Karpas-422 (cell line): ENCODE data around the gene FER1L5. TPM values are rescaled to one million over a fixed set of nuclear protein-coding genes. Genes with fewer than 3 reads are reported as not detected.

Source experiments
- DNase-seq: peaks from one replicate; pipeline ENCODE4 v3.0.0-alpha.2; 2015
- H2AFZ ChIP-seq: fragments of 200-600 bp; sonication (generic); 2 replicates; pipeline ENCODE4 v1.6.1; 2014; ENCODE audit warnings: antibody characterized with exemption, low read length, mixed read lengths
- H3K27ac ChIP-seq: fragments of 200-600 bp; sonication (generic); 2 replicates; pipeline ENCODE4 v1.5.1; 2014; ENCODE audit warnings: mild to moderate bottlenecking, low read length, moderate library complexity
- H3K27me3 ChIP-seq: fragments of 200-600 bp; sonication (generic); 2 replicates; pipeline ENCODE4 v1.6.1; 2014; ENCODE audit warnings: low read length, mixed read lengths
- H3K36me3 ChIP-seq: fragments of 200-600 bp; sonication (generic); 2 replicates; pipeline ENCODE4 v1.6.1; 2014; ENCODE audit warnings: low read length, mixed read lengths; ENCODE audit not compliant: insufficient read depth
- H3K4me1 ChIP-seq: fragments of 200-600 bp; sonication (generic); 2 replicates; pipeline ENCODE4 v1.6.1; 2014; ENCODE audit warnings: mild to moderate bottlenecking, low read length, mixed read lengths
- H3K4me2 ChIP-seq: fragments of 200-600 bp; sonication (generic); 2 replicates; pipeline ENCODE4 v1.6.1; 2014; ENCODE audit warnings: low read length, low read depth, mild to moderate bottlenecking; ENCODE audit not compliant: poor library complexity, severe bottlenecking
- H3K4me3 ChIP-seq: fragments of 200-600 bp; sonication (generic); 2 replicates; pipeline ENCODE4 v1.5.1; 2014; ENCODE audit warnings: mild to moderate bottlenecking, antibody characterized with exemption, low read length, mixed read lengths
- H3K79me2 ChIP-seq: fragments of 200-600 bp; sonication (generic); 2 replicates; pipeline ENCODE4 v1.6.1; 2014; ENCODE audit warnings: mild to moderate bottlenecking, low read length, mixed read lengths
- H3K9ac ChIP-seq: fragments of 200-600 bp; sonication (generic); 2 replicates; pipeline ENCODE4 v1.6.0; 2014; ENCODE audit warnings: low read length
- H3K9me2 ChIP-seq: fragments of 200-600 bp; sonication (generic), shearing (Covaris generic); replicated peaks from 2 replicates; pipeline ENCODE4 v1.6.0; 2014; ENCODE audit warnings: mild to moderate bottlenecking, low read length, moderate library complexity; ENCODE audit not compliant: insufficient read depth
- H3K9me3 ChIP-seq: fragments of 300-700, 200-600 bp; sonication (generic); 2 replicates; pipeline ENCODE4 v1.6.1; 2014; ENCODE audit warnings: low read length, mixed read lengths
- H4K20me1 ChIP-seq: fragments of 200-600 bp; sonication (generic); 2 replicates; pipeline ENCODE4 v1.6.1; 2014; ENCODE audit warnings: mild to moderate bottlenecking, antibody characterized with exemption, low read length, low read depth; ENCODE audit not compliant: insufficient read depth
- total RNA-seq: library from RNA; depleted of rRNA; stranded (reverse); fragments of >200 nt; shearing (Covaris generic); gene quantifications from 2 replicates; pipeline ENCODE4 v1.2.3, GENCODE V29; 2014; ENCODE audit warnings: low replicate concordance

Gene FER1L5
- total RNA-seq, 1 experiment from 2014 or later = not detected

DNA sequence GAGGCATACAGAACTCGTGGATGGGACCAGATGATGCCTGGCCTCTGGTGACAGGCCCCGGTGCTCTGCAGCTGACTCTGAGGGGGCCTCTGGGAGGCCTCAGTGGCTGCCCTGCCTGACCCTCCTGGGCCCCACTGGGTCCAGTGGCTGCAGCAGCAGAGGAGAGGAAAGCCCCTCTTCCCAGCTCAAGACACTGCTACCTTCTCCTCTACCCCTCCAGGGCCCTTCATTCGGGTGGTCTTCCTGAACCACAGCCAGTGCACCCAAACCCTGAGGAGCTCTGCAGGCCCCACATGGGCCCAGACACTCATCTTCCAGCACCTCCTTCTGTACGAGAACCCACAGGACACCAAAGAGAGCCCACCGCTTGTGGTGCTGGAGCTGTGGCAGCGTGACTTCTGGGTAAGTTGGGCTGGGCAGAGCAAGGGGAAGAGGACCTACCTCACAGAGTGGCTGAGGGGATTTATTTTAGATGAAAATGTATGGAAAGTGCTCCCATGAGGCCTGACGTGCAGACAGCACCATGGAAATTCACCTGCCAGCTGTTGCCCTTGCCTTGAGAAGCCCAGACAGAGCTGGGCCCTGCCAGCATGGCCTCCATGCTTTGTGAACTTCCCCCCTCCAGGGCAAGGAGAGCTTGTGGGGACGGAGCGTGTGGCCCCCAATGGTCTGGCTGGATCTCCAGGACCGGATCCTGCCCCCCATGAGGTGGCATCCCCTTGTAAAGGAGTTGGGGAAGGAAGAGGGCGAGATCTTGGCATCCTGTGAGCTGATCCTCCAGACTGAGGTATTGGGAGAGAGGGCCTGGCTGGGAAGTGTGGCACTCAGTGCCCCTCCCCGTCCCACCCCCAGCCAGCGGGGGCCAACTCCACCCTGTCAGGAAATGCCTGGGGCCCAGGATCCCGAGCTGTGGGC, 51.0 kb downstream of the FER1L5 start:
- Histone ChIP-seq H3K9me3 (no peaks in the 10 kb centered on the region), H3K4me1 (no peaks in the 10 kb centered on the region), H3K9me2 (no peaks in the 10 kb centered on the region), H3K4me3 (no peak overlapping the region), H3K79me2 (no peaks in the 10 kb centered on the region), H3K4me2 (no peak overlapping the region), H4K20me1 (0 out of 2 replicates have a peak, but pooled peaks cover 2% of the 10 kb centered on the region), H3K36me3 (no peaks in the 10 kb centered on the region), H2AFZ (no peak overlapping the region), H3K27me3 (no peaks in the 10 kb centered on the region), H3K9ac (no peak overlapping the region), H3K27ac (no peak overlapping the region)
- DNase-seq = no peak

DNA sequence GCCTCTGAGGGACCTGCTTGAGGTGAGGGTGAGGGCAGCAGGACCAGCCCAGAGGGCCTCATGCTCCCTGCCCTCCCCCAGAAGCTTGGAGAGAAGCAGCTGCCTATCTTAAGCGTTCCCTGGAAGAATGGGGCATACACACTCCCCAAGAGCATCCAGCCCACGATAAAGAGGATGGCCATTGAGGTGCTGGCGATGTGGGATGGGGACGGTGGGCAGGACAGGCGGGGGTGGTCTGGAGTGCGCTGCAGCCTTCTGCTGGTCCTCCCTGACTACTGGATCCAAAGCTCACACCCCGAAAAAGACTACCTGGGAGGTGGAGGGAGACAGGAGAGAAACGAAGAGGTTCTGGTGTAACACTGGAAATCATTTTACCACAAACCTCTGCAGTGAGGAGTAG, 51.7 kb downstream of the FER1L5 start:
- Histone ChIP-seq H4K20me1 (0 out of 2 replicates have a peak, but pooled peaks cover 2% of the 10 kb centered on the region), H3K4me3 (no peak overlapping the region), H3K27me3 (no peaks in the 10 kb centered on the region), H3K4me1 (no peaks in the 10 kb centered on the region), H3K4me2 (no peak overlapping the region), H3K9me3 (no peaks in the 10 kb centered on the region), H3K9me2 (no peaks in the 10 kb centered on the region), H3K9ac (no peak overlapping the region), H3K27ac (no peak overlapping the region), H3K79me2 (no peaks in the 10 kb centered on the region), H3K36me3 (no peaks in the 10 kb centered on the region), H2AFZ (no peak overlapping the region)
- DNase-seq = no peak

DNA sequence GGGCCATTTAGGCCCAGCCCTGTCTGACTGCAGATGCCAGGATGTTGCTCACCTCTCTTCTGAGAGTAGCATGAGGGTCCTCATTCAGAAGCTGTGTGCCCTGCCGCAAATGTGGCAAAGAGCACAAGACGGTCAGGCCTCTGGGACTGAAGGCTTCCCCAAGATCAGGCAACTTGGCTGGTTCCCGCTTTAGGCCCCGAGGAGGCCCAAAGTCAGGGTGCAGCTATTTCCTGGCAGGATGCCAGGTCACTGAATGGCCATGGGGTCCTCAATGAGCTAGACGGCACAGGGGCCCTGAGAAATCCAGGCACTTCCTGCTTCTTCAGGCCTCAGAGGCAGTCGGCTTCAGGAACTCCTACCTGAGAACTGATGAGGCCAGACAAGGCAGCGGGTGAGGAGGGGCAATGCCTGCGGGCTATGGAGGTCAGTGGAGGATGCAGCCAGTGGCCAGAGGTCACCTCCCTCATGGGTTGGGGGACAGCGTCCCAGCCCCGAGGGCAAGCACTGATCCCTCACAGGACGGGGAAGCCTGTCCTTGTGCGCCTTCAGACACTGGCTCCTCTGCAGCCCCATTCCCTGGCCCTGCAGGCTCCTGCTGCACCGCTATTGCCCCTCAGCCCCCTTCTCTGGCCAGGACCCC, 52.4 kb downstream of the FER1L5 start:
- DNase-seq = no peak
- H3K36me3 ChIP-seq = no peaks in the 10 kb centered on the region
- no peak overlapping the region for H3K4me3 ChIP-seq
- H3K79me2 ChIP-seq = no peaks in the 10 kb centered on the region
- H3K4me1 ChIP-seq = no peaks in the 10 kb centered on the region
- H3K9me3 ChIP-seq = no peaks in the 10 kb centered on the region
- H3K27me3 ChIP-seq = no peaks in the 10 kb centered on the region
- H4K20me1 ChIP-seq = 0 out of 2 replicates have a peak, but pooled peaks cover 2% of the 10 kb centered on the region
- H3K9me2 ChIP-seq = no peaks in the 10 kb centered on the region
- no peak overlapping the region for H3K27ac ChIP-seq
- H3K9ac ChIP-seq = no peak overlapping the region
- H3K4me2 ChIP-seq = no peak overlapping the region
- no peak overlapping the region for H2AFZ ChIP-seq

GRCh38 chr2:96695602-96696001, 53.0 kb downstream of the FER1L5 start:
- 0 out of 2 replicates have a peak, but pooled peaks cover 5% of the 10 kb centered on the region for H4K20me1 ChIP-seq
- no peak for DNase-seq

DNA sequence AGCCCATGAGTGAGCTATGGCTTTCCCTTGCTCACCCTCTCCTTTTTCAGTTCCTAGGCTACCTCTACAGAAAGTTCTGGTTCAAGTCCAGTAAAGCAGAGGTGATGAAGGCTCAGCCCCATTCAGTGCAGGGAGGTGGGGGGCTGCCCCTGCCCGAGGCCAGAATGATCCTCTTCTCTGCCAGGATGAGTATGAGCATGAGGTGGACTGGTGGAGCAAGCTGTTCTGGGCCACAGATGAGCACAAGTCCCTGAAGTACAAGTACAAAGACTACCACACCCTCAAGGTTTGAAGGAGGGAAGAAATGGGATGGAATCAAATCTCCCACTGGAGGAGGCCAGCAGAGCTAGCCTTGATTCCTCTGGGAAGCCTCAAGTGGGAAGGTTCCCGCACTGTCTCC, 54.9 kb downstream of the FER1L5 start:
- no peak overlapping the region for H2AFZ ChIP-seq
- no peak overlapping the region for H3K9ac ChIP-seq
- no peak overlapping the region for H3K4me3 ChIP-seq
- H4K20me1 ChIP-seq = 0 out of 2 replicates have a peak, but pooled peaks cover 5% of the 10 kb centered on the region
- H3K9me2 ChIP-seq = no peaks in the 10 kb centered on the region
- no peaks in the 10 kb centered on the region for H3K9me3 ChIP-seq
- no peaks in the 10 kb centered on the region for H3K79me2 ChIP-seq
- no peaks in the 10 kb centered on the region for H3K36me3 ChIP-seq
- H3K27ac ChIP-seq = no peak overlapping the region
- H3K4me2 ChIP-seq = no peak overlapping the region
- no peaks in the 10 kb centered on the region for H3K27me3 ChIP-seq
- DNase-seq = no peak
- no peaks in the 10 kb centered on the region for H3K4me1 ChIP-seq

More at GRCh38 chr2:96695602-96696001, 53.0 kb downstream of the FER1L5 start:
- Histone ChIP-seq H3K79me2 (no peaks in the 10 kb centered on the region), H3K9me2 (no peaks in the 10 kb centered on the region), H2AFZ (no peak overlapping the region), H3K27me3 (no peaks in the 10 kb centered on the region), H3K9ac (no peak overlapping the region), H3K4me2 (no peak overlapping the region), H3K36me3 (no peaks in the 10 kb centered on the region), H3K9me3 (no peaks in the 10 kb centered on the region), H3K4me1 (no peaks in the 10 kb centered on the region), H3K27ac (no peak overlapping the region), H3K4me3 (no peak overlapping the region)

DNA sequence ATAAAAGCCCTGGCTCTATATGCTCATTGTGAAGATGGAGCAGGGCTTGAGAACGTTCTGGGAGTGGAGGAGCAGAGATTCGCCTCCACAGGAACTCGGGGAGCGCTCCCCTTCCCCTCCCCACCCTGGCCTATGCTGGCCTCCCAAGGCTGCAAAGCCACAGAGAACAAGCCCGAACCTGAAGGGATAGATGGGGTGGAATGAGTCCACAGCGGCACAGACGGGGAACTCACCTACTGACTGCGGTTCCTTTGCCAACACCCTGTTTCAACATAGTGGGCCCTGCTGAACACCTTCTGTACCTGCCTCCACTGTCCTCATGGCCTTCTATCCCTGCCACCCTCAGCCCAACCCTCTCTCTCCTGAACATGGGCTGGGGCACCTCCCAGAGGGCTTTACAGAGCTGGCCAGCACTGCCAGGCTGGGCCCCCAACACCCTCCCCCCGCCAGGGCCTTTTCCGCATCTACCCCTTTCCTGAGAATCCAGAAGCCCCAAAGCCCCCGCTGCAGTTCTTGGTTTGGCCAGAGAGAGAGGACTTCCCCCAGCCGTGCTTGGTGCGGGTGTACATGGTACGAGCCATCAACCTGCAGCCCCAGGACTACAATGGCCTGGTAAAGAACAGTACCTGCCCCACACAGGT, 55.8 kb downstream of the FER1L5 start:
- no peak for DNase-seq
- H4K20me1 ChIP-seq = 0 out of 2 replicates have a peak, but pooled peaks cover 5% of the 10 kb centered on the region
- no peak overlapping the region for H3K9ac ChIP-seq
- no peak overlapping the region for H3K4me2 ChIP-seq
- H3K27me3 ChIP-seq = no peaks in the 10 kb centered on the region
- H3K79me2 ChIP-seq = no peaks in the 10 kb centered on the region
- H3K9me3 ChIP-seq = no peaks in the 10 kb centered on the region
- H3K9me2 ChIP-seq = no peaks in the 10 kb centered on the region
- H3K27ac ChIP-seq = no peak overlapping the region
- no peaks in the 10 kb centered on the region for H3K36me3 ChIP-seq
- H2AFZ ChIP-seq = no peak overlapping the region
- no peak overlapping the region for H3K4me3 ChIP-seq
- no peaks in the 10 kb centered on the region for H3K4me1 ChIP-seq

- H3K36me3 ChIP-seq = no peaks in the 10 kb centered on the region
- DNase-seq = no peak
- H3K27ac ChIP-seq = no peak overlapping the region
- no peak overlapping the region for H3K4me3 ChIP-seq
- no peaks in the 10 kb centered on the region for H3K4me1 ChIP-seq
- no peak overlapping the region for H3K4me2 ChIP-seq
- no peak overlapping the region for H3K9ac ChIP-seq
- no peaks in the 10 kb centered on the region for H3K9me3 ChIP-seq
- no peak overlapping the region for H2AFZ ChIP-seq
- H4K20me1 ChIP-seq = 0 out of 2 replicates have a peak, but pooled peaks cover 5% of the 10 kb centered on the region
- H3K9me2 ChIP-seq = no peaks in the 10 kb centered on the region
- no peaks in the 10 kb centered on the region for H3K27me3 ChIP-seq
- no peaks in the 10 kb centered on the region for H3K79me2 ChIP-seq
Measured at GRCh38 chr2:96699021-96699420, 56.5 kb downstream of the FER1L5 start.

- H3K27me3 ChIP-seq = no peaks in the 10 kb centered on the region
- H3K79me2 ChIP-seq = no peaks in the 10 kb centered on the region
- no peak overlapping the region for H3K4me2 ChIP-seq
- H3K9ac ChIP-seq = no peak overlapping the region
- no peak overlapping the region for H3K27ac ChIP-seq
- DNase-seq = no peak
- no peaks in the 10 kb centered on the region for H3K9me2 ChIP-seq
- H2AFZ ChIP-seq = no peak overlapping the region
- 0 out of 2 replicates have a peak, but pooled peaks cover 5% of the 10 kb centered on the region for H4K20me1 ChIP-seq
- H3K4me3 ChIP-seq = no peak overlapping the region
- no peaks in the 10 kb centered on the region for H3K9me3 ChIP-seq
- no peaks in the 10 kb centered on the region for H3K4me1 ChIP-seq
- H3K36me3 ChIP-seq = no peaks in the 10 kb centered on the region
Measured at GRCh38 chr2:96699621-96700020, 57.1 kb downstream of the FER1L5 start.
